Peyer's patch (tissue), 4 donors: ENCODE data around the gene GORASP1. TPM values are rescaled to one million over a fixed set of nuclear protein-coding genes. Genes with fewer than 3 reads are reported as not detected.

Experiments
- DNase-seq, 3 donors: peaks; one replicate each; pipeline ENCODE4 v3.0.0-alpha.2; 2017 to 2019
- H3K27ac ChIP-seq, 4 donors: fragments of 200-600 bp; sonication (generic); one replicate each; pipeline ENCODE4 v1.5.1; 2016 to 2019
- H3K27me3 ChIP-seq, 2 donors: fragments of 200-600 bp; sonication (generic); one replicate each; pipeline ENCODE4 v1.5.1; 2019
- H3K36me3 ChIP-seq, 3 donors: fragments of 200-600 bp; sonication (generic); one replicate each; pipeline ENCODE4 v1.5.1; 2016 to 2019
- H3K4me1 ChIP-seq, 4 donors: fragments of 200-600 bp; sonication (generic); one replicate each; pipeline ENCODE4 v1.5.1; 2016 to 2019
- H3K4me3 ChIP-seq, 4 donors: fragments of 200-600 bp; sonication (generic); 1 replicate in 3 of 4; 2 replicates in 1 of 4; pipeline ENCODE4 v1.5.1; 2016 to 2019; ENCODE audit warnings: mild to moderate bottlenecking in 1 of 4
- H3K9me3 ChIP-seq, 4 donors: fragments of 200-600 bp; sonication (generic); one replicate each; pipeline ENCODE4 v1.5.1; 2016 to 2019; ENCODE audit warnings: mild to moderate bottlenecking in 1 of 4
- CTCF ChIP-seq, 6 experiments: fragments of 450-650 bp in 4 of 6; fragments of 200-600 bp in 2 of 6; sonication (generic) in 1 of 6; IDR thresholded peaks; one replicate each; pipeline ENCODE4 v1.5.1; 2017 to 2019; ENCODE audit warnings: antibody characterized with exemption in 6 of 6, mild to moderate bottlenecking in 3 of 6, moderate library complexity in 1 of 6
- POLR2A ChIP-seq, 2 donors: fragments of 450-650 bp; IDR thresholded peaks; one replicate each; pipeline ENCODE4 v1.5.1; 2017; ENCODE audit warnings: antibody characterized with exemption in 2 of 2, mild to moderate bottlenecking in 2 of 2, moderate library complexity in 2 of 2
- total RNA-seq, 4 donors: library from RNA; depleted of rRNA; stranded (reverse); fragments of >200 nt; gene quantifications; one replicate each; pipeline ENCODE4 v1.1.0, GENCODE V29; 2016

The GORASP1 gene
- total RNA-seq, 4 donors from 2014 or later = 85.8 to 145 (median 128) TPM

- TF ChIP-seq CTCF (IDR thresholded peaks at IDR 0.05) (no peak), POLR2A (IDR thresholded peaks at IDR 0.05) (no peak)
- H3K4me1 ChIP-seq = peaks cover 5 to 58% (median 34%) of the 10 kb centered on the region in 4 donors
- peak in 2 of 3 donors; percentile 40 to 45 for DNase-seq
- peak overlapping the region in 2 of 4 donors; percentile 82 to 93 for H3K27ac ChIP-seq
- H3K4me3 ChIP-seq = no peak overlapping the region
- no peaks in the 10 kb centered on the region for H3K9me3 ChIP-seq
- H3K27me3 ChIP-seq = no peaks in the 10 kb centered on the region
- H3K36me3 ChIP-seq = peaks cover 0 to 55% (median 0%) of the 10 kb centered on the region in 3 donors
Measured at GRCh38 chr3:39143051-39143885, 35.8 kb upstream of the GORASP1 start.

- Histone ChIP-seq H3K27ac (peak overlapping the region; percentile 35 to 93 (median 76)), H3K9me3 (no peaks in the 10 kb centered on the region), H3K4me1 (peaks cover 5 to 46% (median 24%) of the 10 kb centered on the region in 4 donors), H3K4me3 (no peak overlapping the region), H3K36me3 (peaks cover 0 to 55% (median 0%) of the 10 kb centered on the region in 3 donors), H3K27me3 (no peaks in the 10 kb centered on the region)
- TF ChIP-seq POLR2A (IDR thresholded peaks at IDR 0.05) (peak in 1 of 2 donors; percentile 48), CTCF (IDR thresholded peaks at IDR 0.05) (no peak)
- peak in 2 of 3 donors; percentile 80 to 86 for DNase-seq
Measured at GRCh38 chr3:39142067-39142466, 34.6 kb upstream of the GORASP1 start.

GRCh38 chr3:39141171-39141995 lies 34.0 kb upstream of the GORASP1 start:
- Histone ChIP-seq H3K9me3 (no peaks in the 10 kb centered on the region), H3K27me3 (no peaks in the 10 kb centered on the region), H3K4me3 (no peak overlapping the region), H3K36me3 (peaks cover 0 to 52% (median 0%) of the 10 kb centered on the region in 3 donors), H3K27ac (peak overlapping the region; percentile 35 to 93 (median 76)), H3K4me1 (peaks cover 2 to 39% (median 18%) of the 10 kb centered on the region in 4 donors)
- TF ChIP-seq POLR2A (IDR thresholded peaks at IDR 0.05) (peak in 1 of 2 donors; percentile 30), CTCF (IDR thresholded peaks at IDR 0.05) (no peak)
- DNase-seq = peak; percentile 28 to 83 (median 83)

GRCh38 chr3:39140341-39140971 lies 33.0 kb upstream of the GORASP1 start:
- Histone ChIP-seq H3K27ac (peak overlapping the region; percentile 4 to 93 (median 76)), H3K4me1 (peaks cover 0 to 30% (median 14%) of the 10 kb centered on the region in 4 donors), H3K4me3 (no peak overlapping the region), H3K36me3 (peaks cover 0 to 43% (median 0%) of the 10 kb centered on the region in 3 donors), H3K27me3 (no peaks in the 10 kb centered on the region), H3K9me3 (no peaks in the 10 kb centered on the region)
- DNase-seq = peak in 1 of 3 donors; percentile 38
- TF ChIP-seq POLR2A (IDR thresholded peaks at IDR 0.05) (no peak), CTCF (IDR thresholded peaks at IDR 0.05) (no peak)

DNA sequence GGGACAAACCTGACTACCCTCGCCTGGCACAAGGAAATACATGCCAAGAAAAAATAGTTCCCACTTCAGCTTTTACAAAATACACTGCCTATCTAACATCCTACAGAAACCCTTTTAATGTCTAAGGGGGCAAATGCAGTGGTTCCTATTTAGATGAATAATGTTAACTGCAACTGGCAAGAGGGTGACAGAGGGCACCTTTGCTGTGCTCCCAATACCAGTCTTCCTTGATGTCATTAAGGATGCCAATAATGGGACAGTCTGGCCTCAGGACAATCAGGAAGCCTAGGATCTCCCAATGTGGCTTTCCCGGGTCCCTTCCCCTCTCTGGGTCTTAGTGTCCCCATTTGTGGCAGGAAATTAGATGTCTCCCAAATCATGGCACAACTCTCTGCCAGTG lies 32.0 kb upstream of the GORASP1 start:
- no peak for TF ChIP-seq POLR2A (IDR thresholded peaks at IDR 0.05)
- TF ChIP-seq CTCF (IDR thresholded peaks at IDR 0.05) = no peak
- no peaks in the 10 kb centered on the region for H3K9me3 ChIP-seq
- H3K27me3 ChIP-seq = no peaks in the 10 kb centered on the region
- H3K27ac ChIP-seq = no peak overlapping the region
- DNase-seq = peak in 1 of 3 donors; percentile 23
- no peak overlapping the region for H3K4me3 ChIP-seq
- H3K36me3 ChIP-seq = peaks cover 0 to 33% (median 0%) of the 10 kb centered on the region in 3 donors
- peaks cover 0 to 30% (median 14%) of the 10 kb centered on the region in 4 donors for H3K4me1 ChIP-seq
